Gastrocnemius medialis (tissue), 4 donors: ENCODE data around the gene SMIM11.
"Not testable (repeated sequence)": the region's sequence is repeated elsewhere in the genome, so short reads cannot be mapped to it uniquely, and the experiment has no call there.

Experiments used
- POLR2A ChIP-seq, 2 donors: fragments of 450-650 bp; IDR thresholded peaks; one replicate each; pipeline ENCODE4 v1.6.1; 2017; ENCODE audit warnings: antibody characterized with exemption in 2 of 2, mild to moderate bottlenecking in 2 of 2, moderate library complexity in 2 of 2
- TF ChIP-seq, protein P1 (sequence below), 5 experiments: fragments of 450-650 bp in 3 of 5; fragments of 200-600 bp in 2 of 5; sonication (generic) in 2 of 5; IDR thresholded peaks in 4 of 5; conservative IDR thresholded peaks in 1 of 5; 1 replicate in 4 of 5; 2 replicates in 1 of 5; pipeline ENCODE4 v1.5.1; 2016 to 2019; ENCODE audit warnings: antibody characterized with exemption in 5 of 5, mild to moderate bottlenecking in 3 of 5, moderate library complexity in 3 of 5

DNA sequence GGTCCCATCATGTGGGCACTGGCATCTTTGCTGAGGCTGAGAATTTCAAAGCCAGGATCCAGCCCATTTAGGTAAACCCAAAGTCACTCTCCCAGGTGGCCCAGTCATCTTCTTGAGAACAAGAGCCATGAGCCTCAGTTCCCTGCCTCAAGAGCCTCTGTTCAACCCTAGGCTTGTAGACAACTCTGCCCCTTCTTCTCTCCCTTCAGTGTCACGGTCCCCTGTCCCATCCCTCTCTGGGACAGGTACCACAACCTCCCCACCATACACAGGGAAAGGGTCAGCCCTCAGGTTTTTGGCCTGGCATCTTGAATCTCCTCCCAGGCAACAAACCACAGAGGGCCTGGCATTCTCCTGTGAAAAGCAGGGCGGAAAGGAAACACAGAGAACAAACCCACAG, 30.4 kb downstream of the SMIM11 start:
- TF ChIP-seq, protein P1, sequence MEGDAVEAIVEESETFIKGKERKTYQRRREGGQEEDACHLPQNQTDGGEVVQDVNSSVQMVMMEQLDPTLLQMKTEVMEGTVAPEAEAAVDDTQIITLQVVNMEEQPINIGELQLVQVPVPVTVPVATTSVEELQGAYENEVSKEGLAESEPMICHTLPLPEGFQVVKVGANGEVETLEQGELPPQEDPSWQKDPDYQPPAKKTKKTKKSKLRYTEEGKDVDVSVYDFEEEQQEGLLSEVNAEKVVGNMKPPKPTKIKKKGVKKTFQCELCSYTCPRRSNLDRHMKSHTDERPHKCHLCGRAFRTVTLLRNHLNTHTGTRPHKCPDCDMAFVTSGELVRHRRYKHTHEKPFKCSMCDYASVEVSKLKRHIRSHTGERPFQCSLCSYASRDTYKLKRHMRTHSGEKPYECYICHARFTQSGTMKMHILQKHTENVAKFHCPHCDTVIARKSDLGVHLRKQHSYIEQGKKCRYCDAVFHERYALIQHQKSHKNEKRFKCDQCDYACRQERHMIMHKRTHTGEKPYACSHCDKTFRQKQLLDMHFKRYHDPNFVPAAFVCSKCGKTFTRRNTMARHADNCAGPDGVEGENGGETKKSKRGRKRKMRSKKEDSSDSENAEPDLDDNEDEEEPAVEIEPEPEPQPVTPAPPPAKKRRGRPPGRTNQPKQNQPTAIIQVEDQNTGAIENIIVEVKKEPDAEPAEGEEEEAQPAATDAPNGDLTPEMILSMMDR (IDR thresholded peaks at IDR 0.05 in 4 of 5, conservative IDR thresholded peaks at IDR 0.05 in 1 of 5) = not testable (repeated sequence)
- TF ChIP-seq POLR2A (IDR thresholded peaks at IDR 0.05) = not testable (repeated sequence)
